Neural cell (in vitro differentiated cells): Measurements from ENCODE around the gene PDS5B. TPM values are rescaled to one million over a fixed set of nuclear protein-coding genes. Genes with fewer than 3 reads are reported as not detected.

ENCODE experiments used
- H2AFZ ChIP-seq: fragments of 200-600, 300-800 bp; sonication (generic), shearing (Covaris generic); 2 replicates; pipeline ENCODE4 v1.6.0; 2014; ENCODE audit warnings: low read depth, mild to moderate bottlenecking, antibody characterized with exemption, low read length, moderate library complexity
- H3F3A ChIP-seq: fragments of 200-600 bp; shearing (Covaris generic); 2 replicates; pipeline ENCODE4 v1.6.1; 2016; ENCODE audit warnings: mild to moderate bottlenecking, moderate library complexity, mixed read lengths, antibody characterized with exemption, low read length; ENCODE audit not compliant: insufficient read depth, poor library complexity, severe bottlenecking
- H3K27ac ChIP-seq: fragments of 200-600, 300-800 bp; sonication (generic), shearing (Covaris generic); 2 replicates; pipeline ENCODE4 v1.5.1; 2014; ENCODE audit warnings: mild to moderate bottlenecking, low read length, moderate library complexity
- H3K27me3 ChIP-seq: fragments of 300-800, 200-600 bp; sonication (generic), shearing (Covaris generic); 2 replicates; pipeline ENCODE4 v1.6.0; 2014; ENCODE audit warnings: mild to moderate bottlenecking, low read depth, low read length, moderate library complexity; ENCODE audit not compliant: insufficient read depth
- H3K36me3 ChIP-seq: fragments of 300-800, 200-600 bp; sonication (generic), shearing (Covaris generic); 2 replicates; pipeline ENCODE4 v1.5.1; 2014; ENCODE audit warnings: mild to moderate bottlenecking, antibody characterized with exemption, low read length, moderate library complexity; ENCODE audit not compliant: insufficient read depth
- H3K4me2 ChIP-seq: fragments of 300-800, 200-600 bp; sonication (generic), shearing (Covaris generic); 2 replicates; pipeline ENCODE4 v1.6.0; 2014; ENCODE audit warnings: mild to moderate bottlenecking, low read length
- H3K4me3 ChIP-seq: fragments of 300-800, 200-600 bp; sonication (generic), shearing (Covaris generic); 2 replicates; pipeline ENCODE4 v1.5.1; 2014; ENCODE audit warnings: mild to moderate bottlenecking, low read length, moderate library complexity
- H3K79me2 ChIP-seq: fragments of 200-600 bp; shearing (Covaris generic); replicated peaks from 2 replicates; pipeline ENCODE4 v1.6.0; 2014; ENCODE audit warnings: mild to moderate bottlenecking, low read length, moderate library complexity; ENCODE audit not compliant: insufficient read depth
- H3K9ac ChIP-seq: fragments of 300-800, 200-600 bp; sonication (generic), shearing (Covaris generic); 2 replicates; pipeline ENCODE4 v1.6.1; 2016; ENCODE audit warnings: mild to moderate bottlenecking, low read length, mixed read lengths
- H3K9me2 ChIP-seq: fragments of 200-600 bp; shearing (Covaris generic); 2 replicates; pipeline ENCODE4 v1.6.1; 2016; ENCODE audit warnings: mild to moderate bottlenecking, low read length, mixed read lengths; ENCODE audit not compliant: insufficient read depth
- H3K9me3 ChIP-seq: fragments of 200-600, 300-800 bp; sonication (generic), shearing (Covaris generic); 2 replicates; pipeline ENCODE4 v1.6.1; 2016; ENCODE audit warnings: mild to moderate bottlenecking, mixed run types, low read length, moderate library complexity, mixed read lengths
- H4K20me1 ChIP-seq: fragments of 200-600 bp; shearing (Covaris generic); 2 replicates; pipeline ENCODE4 v1.6.1; 2016; ENCODE audit warnings: mild to moderate bottlenecking, mixed run types; ENCODE audit not compliant: insufficient read depth
- EP300 ChIP-seq: fragments of 450-650 bp; conservative IDR thresholded peaks from 2 replicates; pipeline ENCODE4 v1.6.1; 2014; ENCODE audit warnings: antibody characterized with exemption, mild to moderate bottlenecking, moderate library complexity; ENCODE audit not compliant: poor library complexity, severe bottlenecking
- EZH2 ChIP-seq: fragments of 200-600, 300-800 bp; shearing (Covaris generic), sonication (generic); IDR thresholded peaks from 2 replicates; pipeline ENCODE4 v1.6.1; 2014; ENCODE audit warnings: antibody characterized with exemption, low read length, borderline replicate concordance, mild to moderate bottlenecking; ENCODE audit not compliant: insufficient read depth, poor library complexity, severe bottlenecking
- MXI1 ChIP-seq: fragments of 450-650 bp; conservative IDR thresholded peaks from 2 replicates; pipeline ENCODE4 v1.6.1; 2014; ENCODE audit warnings: antibody characterized with exemption, mild to moderate bottlenecking; ENCODE audit not compliant: poor library complexity, severe bottlenecking
- POLR2AphosphoS5 ChIP-seq: IDR thresholded peaks from 2 replicates; pipeline ENCODE4 v1.6.1; 2012
- RAD21 ChIP-seq: fragments of 450-650 bp; conservative IDR thresholded peaks from 2 replicates; pipeline ENCODE4 v1.6.1; 2014; ENCODE audit warnings: antibody characterized with exemption, mild to moderate bottlenecking, moderate library complexity
- SMC3 ChIP-seq: fragments of 450-650 bp; conservative IDR thresholded peaks from 2 replicates; pipeline ENCODE4 v1.6.1; 2014; ENCODE audit warnings: antibody characterized with exemption, mild to moderate bottlenecking, moderate library complexity; ENCODE audit not compliant: poor library complexity
- TAF1 ChIP-seq: IDR thresholded peaks from 2 replicates; pipeline ENCODE4 v1.6.1; 2012; ENCODE audit warnings: low read depth
- polyA plus RNA-seq: library from polyadenylated mRNA; depleted of rRNA; stranded (reverse); fragments of >200 nt; gene quantifications from 2 replicates; pipeline ENCODE4 v1.2.3, GENCODE V29; 2014
- TF ChIP-seq, protein P1 (sequence below): fragments of 450-650 bp; IDR thresholded peaks from 2 replicates; pipeline ENCODE4 v1.5.1; 2014; ENCODE audit warnings: antibody characterized with exemption, mild to moderate bottlenecking, moderate library complexity; ENCODE audit not compliant: poor library complexity, severe bottlenecking
- TF ChIP-seq, protein P2 (sequence below): IDR thresholded peaks from 2 replicates; pipeline ENCODE4 v1.6.1; 2012; ENCODE audit warnings: borderline replicate concordance

Gene PDS5B
- polyA plus RNA-seq, 1 donor from 2014 or later: 27.6 TPM

DNA sequence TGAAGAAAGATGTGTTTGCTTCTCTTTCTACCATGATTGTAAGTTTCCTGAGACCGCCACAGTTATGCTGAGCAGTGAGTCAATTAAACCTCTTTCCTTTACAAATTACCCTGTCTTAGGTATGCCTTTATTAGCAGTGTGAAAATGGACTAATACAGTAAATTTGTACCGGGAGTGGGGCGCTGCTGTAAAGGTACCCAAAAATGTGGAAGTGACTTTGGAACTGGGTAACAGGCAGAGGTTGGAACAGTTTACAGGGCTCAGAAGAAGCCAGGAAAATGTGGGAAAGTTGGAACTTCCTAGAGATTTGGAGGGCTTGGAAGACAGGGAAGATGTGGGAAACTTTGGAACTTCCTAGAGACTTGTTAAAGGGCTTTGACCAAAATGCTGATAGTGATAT, 9.2 kb upstream of the PDS5B start:
- H3F3A ChIP-seq: no peaks in the 10 kb centered on the region
- no peaks in the 10 kb centered on the region for H3K79me2 ChIP-seq
- H4K20me1 ChIP-seq: no peaks in the 10 kb centered on the region
- no peak overlapping the region for H3K9ac ChIP-seq
- no peaks in the 10 kb centered on the region for H3K9me3 ChIP-seq
- no peak overlapping the region for H3K27ac ChIP-seq
- H2AFZ ChIP-seq: no peak overlapping the region
- H3K9me2 ChIP-seq: no peaks in the 10 kb centered on the region
- H3K27me3 ChIP-seq: no peaks in the 10 kb centered on the region
- H3K4me2 ChIP-seq: no peak overlapping the region
- no peak for TF ChIP-seq RAD21
- TF ChIP-seq, protein P1, sequence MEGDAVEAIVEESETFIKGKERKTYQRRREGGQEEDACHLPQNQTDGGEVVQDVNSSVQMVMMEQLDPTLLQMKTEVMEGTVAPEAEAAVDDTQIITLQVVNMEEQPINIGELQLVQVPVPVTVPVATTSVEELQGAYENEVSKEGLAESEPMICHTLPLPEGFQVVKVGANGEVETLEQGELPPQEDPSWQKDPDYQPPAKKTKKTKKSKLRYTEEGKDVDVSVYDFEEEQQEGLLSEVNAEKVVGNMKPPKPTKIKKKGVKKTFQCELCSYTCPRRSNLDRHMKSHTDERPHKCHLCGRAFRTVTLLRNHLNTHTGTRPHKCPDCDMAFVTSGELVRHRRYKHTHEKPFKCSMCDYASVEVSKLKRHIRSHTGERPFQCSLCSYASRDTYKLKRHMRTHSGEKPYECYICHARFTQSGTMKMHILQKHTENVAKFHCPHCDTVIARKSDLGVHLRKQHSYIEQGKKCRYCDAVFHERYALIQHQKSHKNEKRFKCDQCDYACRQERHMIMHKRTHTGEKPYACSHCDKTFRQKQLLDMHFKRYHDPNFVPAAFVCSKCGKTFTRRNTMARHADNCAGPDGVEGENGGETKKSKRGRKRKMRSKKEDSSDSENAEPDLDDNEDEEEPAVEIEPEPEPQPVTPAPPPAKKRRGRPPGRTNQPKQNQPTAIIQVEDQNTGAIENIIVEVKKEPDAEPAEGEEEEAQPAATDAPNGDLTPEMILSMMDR: no peak
- TF ChIP-seq TAF1: no peak
- no peak for TF ChIP-seq POLR2AphosphoS5
- no peak for TF ChIP-seq EP300
- TF ChIP-seq MXI1: no peak
- TF ChIP-seq SMC3: no peak
- no peak for TF ChIP-seq EZH2
- TF ChIP-seq, protein P2, sequence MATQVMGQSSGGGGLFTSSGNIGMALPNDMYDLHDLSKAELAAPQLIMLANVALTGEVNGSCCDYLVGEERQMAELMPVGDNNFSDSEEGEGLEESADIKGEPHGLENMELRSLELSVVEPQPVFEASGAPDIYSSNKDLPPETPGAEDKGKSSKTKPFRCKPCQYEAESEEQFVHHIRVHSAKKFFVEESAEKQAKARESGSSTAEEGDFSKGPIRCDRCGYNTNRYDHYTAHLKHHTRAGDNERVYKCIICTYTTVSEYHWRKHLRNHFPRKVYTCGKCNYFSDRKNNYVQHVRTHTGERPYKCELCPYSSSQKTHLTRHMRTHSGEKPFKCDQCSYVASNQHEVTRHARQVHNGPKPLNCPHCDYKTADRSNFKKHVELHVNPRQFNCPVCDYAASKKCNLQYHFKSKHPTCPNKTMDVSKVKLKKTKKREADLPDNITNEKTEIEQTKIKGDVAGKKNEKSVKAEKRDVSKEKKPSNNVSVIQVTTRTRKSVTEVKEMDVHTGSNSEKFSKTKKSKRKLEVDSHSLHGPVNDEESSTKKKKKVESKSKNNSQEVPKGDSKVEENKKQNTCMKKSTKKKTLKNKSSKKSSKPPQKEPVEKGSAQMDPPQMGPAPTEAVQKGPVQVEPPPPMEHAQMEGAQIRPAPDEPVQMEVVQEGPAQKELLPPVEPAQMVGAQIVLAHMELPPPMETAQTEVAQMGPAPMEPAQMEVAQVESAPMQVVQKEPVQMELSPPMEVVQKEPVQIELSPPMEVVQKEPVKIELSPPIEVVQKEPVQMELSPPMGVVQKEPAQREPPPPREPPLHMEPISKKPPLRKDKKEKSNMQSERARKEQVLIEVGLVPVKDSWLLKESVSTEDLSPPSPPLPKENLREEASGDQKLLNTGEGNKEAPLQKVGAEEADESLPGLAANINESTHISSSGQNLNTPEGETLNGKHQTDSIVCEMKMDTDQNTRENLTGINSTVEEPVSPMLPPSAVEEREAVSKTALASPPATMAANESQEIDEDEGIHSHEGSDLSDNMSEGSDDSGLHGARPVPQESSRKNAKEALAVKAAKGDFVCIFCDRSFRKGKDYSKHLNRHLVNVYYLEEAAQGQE: no peak
- H3K36me3 ChIP-seq: no peaks in the 10 kb centered on the region
- H3K4me3 ChIP-seq: no peak overlapping the region

DNA sequence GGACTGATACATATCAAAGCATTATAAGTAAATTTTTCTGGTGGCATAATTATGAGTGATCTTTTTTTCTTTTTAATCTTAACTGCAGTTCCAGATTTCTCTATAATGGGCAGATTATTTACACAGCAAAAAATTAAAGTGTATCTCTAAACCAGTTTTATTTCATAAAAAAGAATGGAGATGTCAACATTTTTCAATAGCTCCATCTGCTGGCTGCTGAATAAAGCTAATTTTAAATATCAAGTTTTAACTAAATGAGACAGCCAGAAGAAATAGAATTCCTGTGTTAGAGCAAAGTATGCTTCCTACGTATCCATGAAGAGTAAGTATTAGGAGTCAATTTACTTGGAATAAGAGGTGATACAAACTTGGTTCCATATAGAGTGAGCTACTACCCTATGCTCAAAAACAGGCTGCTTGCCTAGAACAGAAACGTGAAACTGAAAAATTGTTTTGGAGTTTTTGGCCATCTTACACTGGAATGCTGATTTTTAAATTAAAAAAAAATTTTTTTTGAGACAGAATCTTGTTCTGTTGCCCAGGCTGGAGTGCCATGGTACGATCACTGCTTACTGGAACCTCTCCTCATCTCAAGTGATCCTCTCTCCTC, 5.0 kb upstream of the PDS5B start:
- Histone ChIP-seq H3K4me2 (no peak overlapping the region), H3K9me2 (no peaks in the 10 kb centered on the region), H3K4me3 (no peak overlapping the region), H3K27ac (no peak overlapping the region), H3K79me2 (no peaks in the 10 kb centered on the region), H3K9ac (no peak overlapping the region), H2AFZ (no peak overlapping the region), H3F3A (no peaks in the 10 kb centered on the region), H3K36me3 (no peaks in the 10 kb centered on the region), H3K27me3 (no peaks in the 10 kb centered on the region), H3K9me3 (no peaks in the 10 kb centered on the region), H4K20me1 (no peaks in the 10 kb centered on the region)
- TF ChIP-seq SMC3: peak; percentile 77
- no peak for TF ChIP-seq MXI1
- TF ChIP-seq, protein P2: no peak
- TF ChIP-seq RAD21: peak; percentile 65
- TF ChIP-seq EZH2: no peak
- TF ChIP-seq EP300: no peak
- TF ChIP-seq, protein P1: peak; percentile 70
